Lower leg skin (tissue), 3 donors: ENCODE data around the gene CNMD.

Experiments used
- POLR2A ChIP-seq, 2 donors: fragments of 450-650 bp; IDR thresholded peaks; one replicate each; pipeline ENCODE4 v1.6.1; 2016 to 2017; ENCODE audit warnings: antibody characterized with exemption in 2 of 2, mild to moderate bottlenecking in 1 of 2, moderate library complexity in 1 of 2
- TF ChIP-seq, protein P1 (sequence below), 3 donors: fragments of 450-650 bp; IDR thresholded peaks; one replicate each; pipeline ENCODE4 v1.5.1; 2016; ENCODE audit warnings: antibody characterized with exemption in 3 of 3, mild to moderate bottlenecking in 3 of 3, moderate library complexity in 2 of 3

DNA sequence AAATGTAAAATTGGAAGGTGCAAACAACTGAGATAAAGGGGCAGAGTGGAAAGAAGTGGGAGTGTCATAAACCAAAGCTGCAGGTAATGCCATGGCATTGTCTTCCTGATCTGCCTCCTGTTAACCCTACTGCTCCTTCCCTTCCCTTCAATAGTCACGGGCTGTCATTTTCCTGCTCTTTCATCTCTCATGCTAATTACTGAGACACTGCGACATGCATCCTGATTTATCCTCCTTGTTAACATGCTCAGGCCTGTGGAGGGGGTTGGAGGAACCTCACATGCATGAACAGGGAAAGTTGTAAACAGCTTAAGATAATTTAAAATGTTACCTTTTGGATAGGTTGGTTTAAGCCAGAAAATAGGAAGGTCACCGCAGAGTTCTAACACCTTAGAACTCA is 27.2 kb downstream of the CNMD start:
- TF ChIP-seq, protein P1, sequence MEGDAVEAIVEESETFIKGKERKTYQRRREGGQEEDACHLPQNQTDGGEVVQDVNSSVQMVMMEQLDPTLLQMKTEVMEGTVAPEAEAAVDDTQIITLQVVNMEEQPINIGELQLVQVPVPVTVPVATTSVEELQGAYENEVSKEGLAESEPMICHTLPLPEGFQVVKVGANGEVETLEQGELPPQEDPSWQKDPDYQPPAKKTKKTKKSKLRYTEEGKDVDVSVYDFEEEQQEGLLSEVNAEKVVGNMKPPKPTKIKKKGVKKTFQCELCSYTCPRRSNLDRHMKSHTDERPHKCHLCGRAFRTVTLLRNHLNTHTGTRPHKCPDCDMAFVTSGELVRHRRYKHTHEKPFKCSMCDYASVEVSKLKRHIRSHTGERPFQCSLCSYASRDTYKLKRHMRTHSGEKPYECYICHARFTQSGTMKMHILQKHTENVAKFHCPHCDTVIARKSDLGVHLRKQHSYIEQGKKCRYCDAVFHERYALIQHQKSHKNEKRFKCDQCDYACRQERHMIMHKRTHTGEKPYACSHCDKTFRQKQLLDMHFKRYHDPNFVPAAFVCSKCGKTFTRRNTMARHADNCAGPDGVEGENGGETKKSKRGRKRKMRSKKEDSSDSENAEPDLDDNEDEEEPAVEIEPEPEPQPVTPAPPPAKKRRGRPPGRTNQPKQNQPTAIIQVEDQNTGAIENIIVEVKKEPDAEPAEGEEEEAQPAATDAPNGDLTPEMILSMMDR (IDR thresholded peaks at IDR 0.05): no peak
- TF ChIP-seq POLR2A (IDR thresholded peaks at IDR 0.05): no peak
